ENCODE measurements around the gene KLHL6. TPM values are rescaled to one million over a fixed set of nuclear protein-coding genes. Genes with fewer than 3 reads are reported as not detected.

The KLHL6 gene
- total RNA-seq, 2 donors from 2014 or later, result 0.33 to 0.40 TPM

- Histone ChIP-seq H3K9ac (ENCODE audit: extremely low read depth, low read length, poor library complexity, severe bottlenecking) (no peak overlapping the region), H3K27ac (ENCODE audit: low read depth, low read length) (no peak overlapping the region), H3K4me3 (ENCODE audit: low read length) (no peak overlapping the region), H3K27me3 (ENCODE audit: control insufficient read depth, insufficient read depth, low read length, poor library complexity, severe bottlenecking) (no peaks in the 10 kb centered on the region), H3K9me3 (ENCODE audit: control insufficient read depth, low read length) (no peaks in the 10 kb centered on the region), H3K4me1 (ENCODE audit: control insufficient read depth, insufficient read depth, low read length) (no peaks in the 10 kb centered on the region), H3K36me3 (ENCODE audit: control insufficient read depth, insufficient read depth, low read length) (no peaks in the 10 kb centered on the region)
- Mint-ChIP-seq H3K36me3 (ENCODE audit: low read depth) (no peaks in the 10 kb centered on the region), H3K4me1 (peaks cover 13% of the 10 kb centered on the region), H3K27ac (no peak overlapping the region), H3K27me3 (ENCODE audit: insufficient read depth) (peaks cover 1% of the 10 kb centered on the region), H3K4me3 (no peak overlapping the region), H3K9me3 (peaks cover 7% of the 10 kb centered on the region)
- WGBS, 2 experiments (ENCODE audit: insufficient coverage in 1 of 2, insufficient read length in 1 of 2), result 94 to 95% methylated on average over 7 of the region's 7 CpGs
- no peak for TF ChIP-seq CTCF (conservative IDR thresholded peaks at IDR 0.05)
- no peak for DNase-seq
Measured at GRCh38 chr3:183592821-183593220, 37.3 kb upstream of the KLHL6 start.

- H3K27me3 Mint-ChIP-seq (ENCODE audit: insufficient read depth), result peaks cover 1% of the 10 kb centered on the region
- H3K9me3 Mint-ChIP-seq, result peaks cover 2% of the 10 kb centered on the region
- Histone ChIP-seq H3K9ac (ENCODE audit: extremely low read depth, low read length, poor library complexity, severe bottlenecking) (no peak overlapping the region), H3K4me1 (ENCODE audit: control insufficient read depth, insufficient read depth, low read length) (no peaks in the 10 kb centered on the region), H3K27me3 (ENCODE audit: control insufficient read depth, insufficient read depth, low read length, poor library complexity, severe bottlenecking) (no peaks in the 10 kb centered on the region), H3K36me3 (ENCODE audit: control insufficient read depth, insufficient read depth, low read length) (no peaks in the 10 kb centered on the region), H3K4me3 (ENCODE audit: low read length) (no peak overlapping the region), H3K9me3 (ENCODE audit: control insufficient read depth, low read length) (no peaks in the 10 kb centered on the region), H3K27ac (ENCODE audit: low read depth, low read length) (no peak overlapping the region)
- 74 to 76% methylated on average over 6 of the region's 6 CpGs for WGBS, 2 experiments (ENCODE audit: insufficient coverage in 1 of 2, insufficient read length in 1 of 2)
- no peak overlapping the region for H3K27ac Mint-ChIP-seq
- H3K36me3 Mint-ChIP-seq (ENCODE audit: low read depth), result no peaks in the 10 kb centered on the region
- DNase-seq, result peak; percentile 47
- H3K4me3 Mint-ChIP-seq, result no peak overlapping the region
- peak; percentile 65 for TF ChIP-seq CTCF (conservative IDR thresholded peaks at IDR 0.05)
- peaks cover 13% of the 10 kb centered on the region for H3K4me1 Mint-ChIP-seq
Measured at GRCh38 chr3:183591881-183592521, 36.5 kb upstream of the KLHL6 start.

- H3K9ac ChIP-seq (ENCODE audit: extremely low read depth, low read length, poor library complexity, severe bottlenecking), result no peak overlapping the region
- peaks cover 2% of the 10 kb centered on the region for H3K4me1 ChIP-seq (ENCODE audit: control insufficient read depth, insufficient read depth, low read length)
- no peaks in the 10 kb centered on the region for H3K9me3 ChIP-seq (ENCODE audit: control insufficient read depth, low read length)
- no peaks in the 10 kb centered on the region for H3K36me3 ChIP-seq (ENCODE audit: control insufficient read depth, insufficient read depth, low read length)
- no peaks in the 10 kb centered on the region for H3K9me3 Mint-ChIP-seq
- 95 to 100% methylated on average over 5 to 6 of the region's 6 CpGs for WGBS, 2 experiments (ENCODE audit: insufficient coverage in 1 of 2, insufficient read length in 1 of 2)
- no peak for TF ChIP-seq CTCF (conservative IDR thresholded peaks at IDR 0.05)
- H3K27ac Mint-ChIP-seq, result no peak overlapping the region
- DNase-seq, result peak; percentile 51
- H3K4me3 ChIP-seq (ENCODE audit: low read length), result no peak overlapping the region
- H3K4me3 Mint-ChIP-seq, result no peak overlapping the region
- H3K27me3 Mint-ChIP-seq (ENCODE audit: insufficient read depth), result peaks cover 1% of the 10 kb centered on the region
- H3K27ac ChIP-seq (ENCODE audit: low read depth, low read length), result no peak overlapping the region
- H3K4me1 Mint-ChIP-seq, result peaks cover 13% of the 10 kb centered on the region
- H3K27me3 ChIP-seq (ENCODE audit: control insufficient read depth, insufficient read depth, low read length, poor library complexity, severe bottlenecking), result no peaks in the 10 kb centered on the region
- H3K36me3 Mint-ChIP-seq (ENCODE audit: low read depth), result no peaks in the 10 kb centered on the region
Measured at GRCh38 chr3:183590442-183590841, 34.9 kb upstream of the KLHL6 start.
